GM18907 (cell line): ENCODE measurements around the gene PLPPR2.
"Not testable (repeated sequence)": the region's sequence is repeated elsewhere in the genome, so short reads cannot be mapped to it uniquely, and the experiment has no call there.

Experiments
- ATAC-seq: cut with Tn5 transposase; IDR thresholded peaks from one replicate; pipeline ENCODE4 v1.9.1; 2021; ENCODE audit warnings: mild to moderate bottlenecking, moderate library complexity; ENCODE audit not compliant: unreplicated experiment

PLPPR2 gene

GRCh38 chr19:11390933-11391680 lies 35.9 kb downstream of the PLPPR2 start:
- ATAC-seq, result no peak

GRCh38 chr19:11397089-11397610 lies 41.9 kb downstream of the PLPPR2 start:
- ATAC-seq, result no peak

- ATAC-seq, result no peak
Observed at GRCh38 chr19:11399667-11400066, 44.4 kb downstream of the PLPPR2 start.

GRCh38 chr19:11400798-11401197 lies 45.6 kb downstream of the PLPPR2 start:
- ATAC-seq, result no peak

- ATAC-seq, result no peak
Observed at GRCh38 chr19:11401808-11402543, 46.7 kb downstream of the PLPPR2 start.

- ATAC-seq, result no peak
Observed at GRCh38 chr19:11404588-11405222, 49.5 kb downstream of the PLPPR2 start.

GRCh38 chr19:11405846-11406643 lies 50.8 kb downstream of the PLPPR2 start:
- ATAC-seq, result no peak

GRCh38 chr19:11406703-11407236 lies 51.5 kb downstream of the PLPPR2 start:
- ATAC-seq, result not testable (repeated sequence)

- no peak for ATAC-seq
Observed at GRCh38 chr19:11408591-11408990, 53.4 kb downstream of the PLPPR2 start.

- no peak for ATAC-seq
Observed at GRCh38 chr19:11410682-11411081, 55.5 kb downstream of the PLPPR2 start.

GRCh38 chr19:11414544-11414943 lies 59.3 kb downstream of the PLPPR2 start:
- ATAC-seq, result no peak
